Loucy (cell line): Measurements from ENCODE around the gene ANP32B.

Source experiments
- CTCF ChIP-seq: fragments of 200-600 bp; sonication (generic); conservative IDR thresholded peaks from 2 replicates; pipeline ENCODE4 v1.5.1; 2014; ENCODE audit warnings: mild to moderate bottlenecking, antibody characterized with exemption, low read length
- EZH2phosphoT487 ChIP-seq: fragments of 200-600 bp; IDR thresholded peaks from 2 replicates; pipeline ENCODE4 v1.6.1; 2018; ENCODE audit warnings: antibody characterized with exemption, mild to moderate bottlenecking, moderate library complexity, borderline replicate concordance

GRCh38 chr9:98009437-98009836 lies 26.3 kb downstream of the ANP32B start:
- no peak for TF ChIP-seq CTCF
- no peak for TF ChIP-seq EZH2phosphoT487
